Erythroblast (primary cell): ENCODE measurements around the gene IL1RAPL1.

Experiments
- DNase-seq, 2 experiments: peaks; one replicate each; lab custom pipeline; 2025; lab: John Stamatoyannopoulos, UW
- GATA1 ChIP-seq: IDR thresholded peaks from 2 replicates; pipeline ENCODE4 v1.6.1; 2011; ENCODE audit warnings: low read depth, mild to moderate bottlenecking, control low read depth, low read length, moderate library complexity
- POLR2A ChIP-seq: IDR thresholded peaks from 2 replicates; pipeline ENCODE4 v1.6.1; 2011; ENCODE audit warnings: mild to moderate bottlenecking, low read length

The IL1RAPL1 gene

GRCh38 chrX:29926659-29927058 is 1339.4 kb downstream of the IL1RAPL1 start:
- TF ChIP-seq GATA1: no peak
- no peak for TF ChIP-seq POLR2A
- DNase-seq: no peak

GRCh38 chrX:29935455-29935854 is 1348.2 kb downstream of the IL1RAPL1 start:
- TF ChIP-seq GATA1 (no peak), POLR2A (no peak)
- DNase-seq: no peak

DNA sequence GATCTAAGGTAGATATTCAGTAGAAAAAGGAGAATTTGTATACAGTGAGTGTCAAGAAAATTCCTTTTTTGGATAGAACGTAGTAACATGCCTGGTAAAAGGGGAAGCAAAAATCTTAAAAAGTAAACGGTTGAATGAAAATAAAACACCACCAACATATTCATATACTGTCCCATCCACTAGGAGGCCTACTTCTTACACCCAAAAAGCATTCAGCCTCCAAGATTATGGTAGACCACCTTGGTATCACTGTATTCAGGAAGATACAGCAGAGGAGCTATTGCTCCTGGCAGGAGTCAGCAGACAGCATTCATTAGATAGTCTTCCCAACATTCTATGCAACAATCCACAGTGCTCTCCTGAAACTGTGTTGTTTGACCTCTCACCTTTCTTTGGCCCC is 1353.5 kb downstream of the IL1RAPL1 start:
- no peak for TF ChIP-seq GATA1
- no peak for DNase-seq

- no peak for TF ChIP-seq GATA1
- TF ChIP-seq POLR2A: no peak
- no peak for DNase-seq
These were observed 1354.0 kb downstream of the IL1RAPL1 start for GRCh38 chrX:29941287-29941686.

GRCh38 chrX:29947225-29947624 is 1360.0 kb downstream of the IL1RAPL1 start:
- no peak for DNase-seq
- TF ChIP-seq POLR2A (no peak), GATA1 (no peak)

GRCh38 chrX:29948653-29949052 is 1361.4 kb downstream of the IL1RAPL1 start:
- DNase-seq: no peak
- no peak for TF ChIP-seq GATA1
- TF ChIP-seq POLR2A: no peak

DNA sequence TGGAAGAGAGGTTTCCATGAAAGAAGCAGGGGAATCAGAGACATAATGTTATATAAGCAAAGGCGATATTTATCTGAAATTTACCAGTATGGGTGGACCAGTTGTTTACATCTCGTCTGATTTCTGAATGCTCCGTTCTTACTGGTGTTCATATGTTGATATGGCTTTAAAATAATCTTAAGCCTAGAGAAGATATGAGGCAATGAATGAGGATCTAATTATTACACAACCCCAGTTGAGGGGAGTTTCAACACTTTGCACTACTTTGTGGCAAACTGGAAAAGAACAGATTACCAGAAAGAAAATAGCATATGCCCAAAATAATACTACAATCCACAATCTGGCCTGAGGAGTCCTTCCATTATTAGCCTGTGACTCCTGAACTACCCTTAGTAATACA is 1364.8 kb downstream of the IL1RAPL1 start:
- no peak for DNase-seq
- TF ChIP-seq POLR2A: no peak
- no peak for TF ChIP-seq GATA1

DNA sequence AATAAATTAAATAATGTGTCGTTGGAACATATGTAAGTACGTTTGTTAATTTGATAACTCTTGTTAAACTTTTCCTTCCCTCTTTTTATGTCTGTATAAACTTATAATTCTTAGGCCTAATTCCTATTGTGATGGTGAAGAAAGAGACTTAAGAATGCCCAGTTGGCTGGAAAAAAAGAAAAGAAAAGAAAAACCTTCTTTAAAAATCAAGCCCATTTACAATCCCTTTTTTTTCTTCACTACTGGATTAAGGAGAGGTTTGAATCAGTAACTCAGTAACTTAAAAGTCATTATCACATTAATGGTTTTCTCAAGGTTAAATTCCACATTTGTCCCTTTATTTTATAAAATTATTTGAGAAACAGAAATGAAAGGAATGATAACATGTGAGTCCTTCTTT is 1374.8 kb downstream of the IL1RAPL1 start:
- DNase-seq: no peak
- no peak for TF ChIP-seq GATA1
- no peak for TF ChIP-seq POLR2A

- no peak for DNase-seq
- no peak for TF ChIP-seq GATA1
- no peak for TF ChIP-seq POLR2A
These were observed 1378.4 kb downstream of the IL1RAPL1 start for GRCh38 chrX:29965634-29966033.

DNA sequence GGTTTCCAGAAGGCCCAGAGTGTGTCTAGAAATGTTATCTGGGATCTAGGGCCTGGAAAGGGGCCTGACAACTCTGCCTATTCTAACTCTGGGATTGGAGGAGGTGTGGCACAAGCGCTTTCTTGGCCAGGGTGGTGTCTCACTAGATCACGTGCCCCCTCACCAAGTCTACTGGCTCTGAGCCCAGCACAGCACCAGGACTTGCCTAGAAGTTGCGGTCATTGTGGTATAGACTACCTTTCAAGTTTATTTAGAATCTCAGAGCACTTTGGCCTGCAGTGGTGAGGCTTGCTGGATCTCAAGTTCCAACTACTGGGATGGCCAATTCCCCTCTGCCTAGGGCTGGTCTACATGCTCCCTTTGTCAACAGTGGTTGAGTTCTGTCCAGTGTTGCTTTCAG is 1404.8 kb downstream of the IL1RAPL1 start:
- TF ChIP-seq POLR2A: no peak
- no peak for TF ChIP-seq GATA1
- DNase-seq: no peak

DNA sequence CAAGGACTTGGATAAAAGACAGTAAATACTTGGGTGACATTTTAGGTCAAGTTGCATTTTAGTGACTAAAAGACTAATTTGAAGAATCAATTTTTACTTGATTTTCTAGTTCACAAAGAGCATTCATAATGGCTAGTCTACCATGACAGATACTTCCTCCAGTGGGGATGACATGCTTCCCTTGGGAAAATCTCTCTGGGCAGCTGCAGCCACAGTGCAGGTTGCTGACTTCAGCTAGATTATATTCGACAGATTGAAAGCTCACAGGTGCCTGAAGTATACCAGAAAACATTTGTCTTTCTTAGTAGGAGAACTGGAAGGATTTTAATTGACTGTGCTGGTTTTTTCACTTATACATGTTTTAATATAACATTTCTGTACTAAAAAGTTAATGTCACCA is 1418.6 kb downstream of the IL1RAPL1 start:
- TF ChIP-seq GATA1: no peak
- TF ChIP-seq POLR2A: no peak
- DNase-seq: no peak
